Stimulated activated CD8-positive, alpha-beta memory T cell treated with anti-CD3 and anti-CD28 coated beads, Interleukin-2, amount 100 ng/mL, for 1 hour (primary cell): Measurements from ENCODE around the gene SRRM3.
"Not testable (repeated sequence)": the region's sequence is repeated elsewhere in the genome, so short reads cannot be mapped to it uniquely, and the experiment has no call there.

ENCODE experiments used
- DNase-seq, 2 donors: peaks; one replicate each; pipeline ENCODE4 v3.0.0-alpha.2; 2020; ENCODE audit warnings: low read depth in 2 of 2

The SRRM3 gene

GRCh38 chr7:76201732-76202665, at the start of gene SRRM3:
SRRM3 (plus strand) TSS chr7:76201896; CDS start chr7:76235067, 33,171 bp downstream.
- peak; percentile 56 to 64 for DNase-seq

GRCh38 chr7:76151932-76152331, 49.8 kb upstream of the SRRM3 start:
- DNase-seq: no peak

- not testable (repeated sequence) for DNase-seq
Measured at GRCh38 chr7:76153571-76154230, 48.0 kb upstream of the SRRM3 start.

- no peak for DNase-seq
Measured at GRCh38 chr7:76155938-76156337, 45.8 kb upstream of the SRRM3 start.

GRCh38 chr7:76156992-76157685, 44.6 kb upstream of the SRRM3 start:
- not testable (repeated sequence) for DNase-seq

GRCh38 chr7:76158416-76158815, 43.3 kb upstream of the SRRM3 start:
- DNase-seq: not testable (repeated sequence)

- not testable (repeated sequence) for DNase-seq
Measured at GRCh38 chr7:76162416-76163170, 39.1 kb upstream of the SRRM3 start.

- DNase-seq: not testable (repeated sequence)
Measured at GRCh38 chr7:76163812-76164211, 37.9 kb upstream of the SRRM3 start.

GRCh38 chr7:76165106-76165972, 36.4 kb upstream of the SRRM3 start:
- no peak for DNase-seq

GRCh38 chr7:76165973-76166403, 35.7 kb upstream of the SRRM3 start:
- DNase-seq: no peak

GRCh38 chr7:76166404-76167255, 35.1 kb upstream of the SRRM3 start:
- DNase-seq: peak; percentile 77 to 82

- DNase-seq: no peak
Measured at GRCh38 chr7:76173566-76174205, 28.0 kb upstream of the SRRM3 start.

GRCh38 chr7:76176951-76177350, 24.7 kb upstream of the SRRM3 start:
- not testable (repeated sequence) for DNase-seq

- no peak for DNase-seq
Measured at GRCh38 chr7:76179686-76180085, 22.0 kb upstream of the SRRM3 start.

- no peak for DNase-seq
Measured at GRCh38 chr7:76182225-76182960, 19.3 kb upstream of the SRRM3 start.

GRCh38 chr7:76185187-76185896, 16.4 kb upstream of the SRRM3 start:
- DNase-seq: no peak

GRCh38 chr7:76187272-76187671, 14.4 kb upstream of the SRRM3 start:
- no peak for DNase-seq

- DNase-seq: no peak
Measured at GRCh38 chr7:76189276-76189675, 12.4 kb upstream of the SRRM3 start.
